OCI-LY3 (cell line): Measurements from ENCODE around the gene PDE6H.

ENCODE experiments used
- CTCF ChIP-seq: fragments of 200-600, 300-600 bp; sonication (generic); IDR thresholded peaks from 2 replicates; pipeline ENCODE4 v1.5.1; 2014; ENCODE audit warnings: antibody characterized with exemption, low read length, low read depth
- EZH2phosphoT487 ChIP-seq: fragments of 200-600 bp; shearing (Covaris generic); IDR thresholded peaks from 2 replicates; pipeline ENCODE4 v1.6.1; 2018; ENCODE audit warnings: antibody characterized with exemption, mixed run types, low read depth

DNA sequence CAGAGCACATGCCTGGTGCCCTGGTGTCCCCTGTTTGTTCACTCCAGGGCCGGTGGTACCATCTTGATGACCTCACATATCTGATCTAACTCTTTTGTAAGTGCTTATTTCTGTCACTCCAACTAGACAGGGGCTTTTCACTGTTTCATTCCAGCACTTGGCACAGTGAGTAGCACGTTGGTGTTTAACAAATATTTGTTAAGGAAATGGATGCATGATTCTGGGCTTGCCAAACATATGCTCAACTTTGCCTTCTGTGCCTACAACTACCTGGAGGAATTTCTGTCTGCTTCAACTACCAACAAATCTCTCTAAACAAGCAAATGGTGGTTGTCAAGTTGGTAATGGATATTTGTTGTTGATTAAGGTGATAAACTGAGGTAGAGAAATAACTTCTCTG is 31.6 kb downstream of the PDE6H start:
- TF ChIP-seq CTCF: no peak
- TF ChIP-seq EZH2phosphoT487: no peak
